A673 (cell line): ENCODE results near the gene LINC00237. TPM values are rescaled to one million over a fixed set of nuclear protein-coding genes. Genes with fewer than 3 reads are reported as not detected.
A peak's percentile ranks its signal among the peaks of the same experiment; 100 is the strongest.

Experiments used
- BruUV-seq: library from RNA; stranded (reverse); fragments of 400-500 nt; replicated peaks from 2 replicates; lab custom pipeline; 2021; lab: Mats Ljungman, UMichigan
- CTCF ChIA-PET: fragments of 300-600 bp; sonication (Branson Sonifier 250); formaldehyde crosslinking; loops from one replicate; lab custom pipeline; 2022; ENCODE audit warnings: antibody characterized with exemption; lab: Charles Lee
- POLR2A ChIA-PET: fragments of 300-600 bp; sonication (Branson Sonifier 250); formaldehyde crosslinking; loops from one replicate; lab custom pipeline; 2022; ENCODE audit warnings: antibody characterized with exemption; ENCODE audit not compliant: low non-redundant PET; lab: Charles Lee
- DNase-seq: peaks from one replicate; pipeline ENCODE4 v3.0.0-alpha.2; 2015; ENCODE audit warnings: low spot score
- H3K27ac ChIP-seq: fragments of 200-600 bp; sonication (generic); 2 replicates; pipeline ENCODE4 v1.5.1; 2016; ENCODE audit warnings: mixed run types, low read depth, mild to moderate bottlenecking, mixed read lengths, antibody characterized with exemption, low read length; ENCODE audit not compliant: poor library complexity, severe bottlenecking
- H3K27me3 ChIP-seq: fragments of 200-600 bp; sonication (generic); replicated peaks from 2 replicates; pipeline ENCODE4 v1.6.1; 2017; ENCODE audit warnings: mixed run types, low read depth, mild to moderate bottlenecking, mixed read lengths, antibody characterized with exemption, low read length; ENCODE audit not compliant: insufficient read depth, poor library complexity
- H3K36me3 ChIP-seq: fragments of 200-600 bp; sonication (generic); 2 replicates; pipeline ENCODE4 v1.6.1; 2016; ENCODE audit warnings: mixed run types, mild to moderate bottlenecking, mixed read lengths, antibody characterized with exemption, low read length; ENCODE audit not compliant: insufficient read depth, poor library complexity, severe bottlenecking
- H3K4me1 ChIP-seq: fragments of 200-600 bp; sonication (generic); 2 replicates; pipeline ENCODE4 v1.6.1; 2017; ENCODE audit warnings: mixed run types, mild to moderate bottlenecking, mixed read lengths, antibody characterized with exemption, low read length; ENCODE audit not compliant: insufficient read depth, poor library complexity, severe bottlenecking
- H3K4me3 ChIP-seq: fragments of 200-600 bp; sonication (generic); 2 replicates; pipeline ENCODE4 v1.5.1; 2016; ENCODE audit warnings: low read depth, mixed run types, mild to moderate bottlenecking, mixed read lengths, low read length; ENCODE audit not compliant: poor library complexity, severe bottlenecking
- H3K9me3 ChIP-seq: fragments of 200-600 bp; sonication (generic); 2 replicates; pipeline ENCODE4 v1.6.1; 2016; ENCODE audit warnings: mixed run types, low read depth, mild to moderate bottlenecking, mixed read lengths, antibody characterized with exemption, low read length; ENCODE audit not compliant: poor library complexity, severe bottlenecking
- EZH2 ChIP-seq: fragments of 200-600 bp; sonication (generic); IDR thresholded peaks from 2 replicates; pipeline ENCODE4 v1.6.1; 2017; ENCODE audit warnings: borderline replicate concordance, low read depth, mild to moderate bottlenecking, mixed read lengths, antibody characterized with exemption, low read length; ENCODE audit not compliant: poor library complexity, severe bottlenecking
- intact Hi-C: fragments of 100-400 bp; cut with micrococcal nuclease; formaldehyde crosslinking; loops from one replicate; pipeline ENCODE4 v1.10.0; 2022; ENCODE audit not compliant: unreplicated experiment
- total RNA-seq: library from RNA; stranded (reverse); gene quantifications from 2 replicates; pipeline ENCODE4 v1.2.3, GENCODE V29; 2021
- TF ChIP-seq, protein P1 (sequence below): fragments of 300-800, 200-600 bp; sonication (generic); conservative IDR thresholded peaks from 2 replicates; pipeline ENCODE4 v1.5.1; 2017; ENCODE audit warnings: low read depth, mild to moderate bottlenecking, antibody characterized with exemption, low read length, moderate library complexity, mixed read lengths

Gene LINC00237
- total RNA-seq, 1 experiment from 2014 or later = not detected

DNA sequence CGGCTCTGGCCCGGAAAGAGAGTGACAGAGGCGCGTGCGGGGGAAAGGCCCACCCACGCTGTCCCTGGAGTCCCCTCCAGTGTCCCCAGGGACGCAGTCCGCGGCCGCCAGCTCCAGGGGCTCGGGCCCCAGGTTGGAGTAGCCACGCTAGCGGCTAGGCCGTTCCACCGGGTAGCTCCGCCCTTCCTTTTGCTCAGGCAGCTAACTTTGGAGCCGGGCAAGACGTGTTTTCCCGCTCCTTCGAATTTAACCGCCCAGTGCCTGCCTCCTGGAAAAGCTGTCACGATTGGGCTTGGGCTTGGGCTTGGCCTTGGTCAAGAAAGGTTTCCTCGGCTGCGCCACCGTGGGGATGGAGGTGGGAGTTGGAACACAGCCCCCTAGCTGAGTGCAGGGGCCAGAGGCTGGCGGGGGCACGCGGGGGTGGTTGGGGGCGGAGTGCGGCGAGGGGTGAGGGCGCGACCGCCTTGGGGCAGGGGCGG is 4.7 kb downstream of the LINC00237 start:
- intact Hi-C loops = no loop called here
- no TSS peak for BruUV-seq
- Histone ChIP-seq H3K36me3 (no peaks in the 10 kb centered on the region), H3K4me3 (peak overlapping the region; percentile 43), H3K4me1 (peaks cover 40% of the 10 kb centered on the region), H3K27me3 (peaks cover 99% of the 10 kb centered on the region), H3K27ac (no peak overlapping the region), H3K9me3 (no peaks in the 10 kb centered on the region)
- TF ChIP-seq, protein P1, sequence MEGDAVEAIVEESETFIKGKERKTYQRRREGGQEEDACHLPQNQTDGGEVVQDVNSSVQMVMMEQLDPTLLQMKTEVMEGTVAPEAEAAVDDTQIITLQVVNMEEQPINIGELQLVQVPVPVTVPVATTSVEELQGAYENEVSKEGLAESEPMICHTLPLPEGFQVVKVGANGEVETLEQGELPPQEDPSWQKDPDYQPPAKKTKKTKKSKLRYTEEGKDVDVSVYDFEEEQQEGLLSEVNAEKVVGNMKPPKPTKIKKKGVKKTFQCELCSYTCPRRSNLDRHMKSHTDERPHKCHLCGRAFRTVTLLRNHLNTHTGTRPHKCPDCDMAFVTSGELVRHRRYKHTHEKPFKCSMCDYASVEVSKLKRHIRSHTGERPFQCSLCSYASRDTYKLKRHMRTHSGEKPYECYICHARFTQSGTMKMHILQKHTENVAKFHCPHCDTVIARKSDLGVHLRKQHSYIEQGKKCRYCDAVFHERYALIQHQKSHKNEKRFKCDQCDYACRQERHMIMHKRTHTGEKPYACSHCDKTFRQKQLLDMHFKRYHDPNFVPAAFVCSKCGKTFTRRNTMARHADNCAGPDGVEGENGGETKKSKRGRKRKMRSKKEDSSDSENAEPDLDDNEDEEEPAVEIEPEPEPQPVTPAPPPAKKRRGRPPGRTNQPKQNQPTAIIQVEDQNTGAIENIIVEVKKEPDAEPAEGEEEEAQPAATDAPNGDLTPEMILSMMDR = no peak
- no peak for TF ChIP-seq EZH2
- CTCF ChIA-PET = interaction anchor here (0.6 to 1.2 kb wide), 2 partner anchors 53 to 223 kb away, joined by 3 to 6 read pairs; no protein-coding TSS in a partner anchor
- DNase-seq = peak; percentile 33
- POLR2A ChIA-PET = interaction anchor here (0.7 kb wide), 1 partner anchor 37 kb away, joined by 3 read pairs; no protein-coding TSS in a partner anchor

DNA sequence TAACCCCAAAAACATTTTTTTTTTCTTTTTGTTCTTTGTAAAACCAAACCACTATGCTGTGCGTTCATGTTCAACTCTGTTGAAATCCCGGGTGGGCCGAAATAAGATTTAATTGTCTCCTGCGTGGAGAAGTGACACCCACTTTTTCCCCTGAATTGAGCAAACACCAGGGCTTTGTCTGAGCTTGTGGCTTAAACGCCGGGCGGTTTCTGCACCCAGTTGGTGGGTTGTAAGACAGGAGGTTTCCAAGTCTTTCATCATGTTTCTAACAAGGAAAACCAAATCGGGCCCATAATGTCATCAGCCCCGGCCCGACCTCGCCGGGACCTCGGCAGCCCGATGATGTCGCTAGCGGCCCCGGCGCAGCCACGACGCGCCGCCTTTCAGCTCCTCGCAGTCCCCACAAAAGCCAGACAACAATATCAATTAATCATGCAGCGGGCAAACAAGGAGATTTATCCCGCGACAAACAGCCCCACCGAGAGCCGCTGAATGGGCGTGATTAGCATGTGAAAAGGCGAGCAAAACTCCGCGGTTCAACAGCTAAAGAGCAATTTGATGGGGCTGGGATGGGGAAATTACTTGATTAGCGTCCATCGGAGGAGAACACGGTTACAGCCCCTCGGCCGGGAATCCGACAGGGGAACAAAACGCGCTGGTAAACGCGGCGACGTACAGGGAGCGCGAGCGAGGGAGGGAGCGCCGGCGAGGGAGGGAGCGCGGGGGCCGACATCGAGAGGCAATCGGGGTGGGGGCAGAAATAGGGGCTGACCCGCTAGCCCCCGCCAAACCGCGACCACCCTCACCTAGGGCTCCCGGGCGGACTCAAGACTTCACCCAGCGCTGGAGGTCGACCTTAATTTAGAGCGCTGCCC is 5.3 kb downstream of the LINC00237 start:
- Histone ChIP-seq H3K27ac (no peak overlapping the region), H3K27me3 (peaks cover 92% of the 10 kb centered on the region), H3K4me1 (peaks cover 40% of the 10 kb centered on the region), H3K9me3 (no peaks in the 10 kb centered on the region), H3K4me3 (peak overlapping the region; percentile 43), H3K36me3 (no peaks in the 10 kb centered on the region)
- DNase-seq = peak; percentile 37
- ChIA-PET CTCF (interaction anchor here (0.6 kb wide), 1 partner anchor 222 kb away, joined by 6 read pairs; no protein-coding TSS in a partner anchor), POLR2A (interaction anchor here (0.6 to 1.0 kb wide), 4 partner anchors 13 to 649 kb away, joined by 3 read pairs; no protein-coding TSS in a partner anchor)
- TF ChIP-seq EZH2 = peak; percentile 79
- TF ChIP-seq, protein P1 = no peak
- no TSS peak for BruUV-seq
- intact Hi-C loops = no loop called here

DNA sequence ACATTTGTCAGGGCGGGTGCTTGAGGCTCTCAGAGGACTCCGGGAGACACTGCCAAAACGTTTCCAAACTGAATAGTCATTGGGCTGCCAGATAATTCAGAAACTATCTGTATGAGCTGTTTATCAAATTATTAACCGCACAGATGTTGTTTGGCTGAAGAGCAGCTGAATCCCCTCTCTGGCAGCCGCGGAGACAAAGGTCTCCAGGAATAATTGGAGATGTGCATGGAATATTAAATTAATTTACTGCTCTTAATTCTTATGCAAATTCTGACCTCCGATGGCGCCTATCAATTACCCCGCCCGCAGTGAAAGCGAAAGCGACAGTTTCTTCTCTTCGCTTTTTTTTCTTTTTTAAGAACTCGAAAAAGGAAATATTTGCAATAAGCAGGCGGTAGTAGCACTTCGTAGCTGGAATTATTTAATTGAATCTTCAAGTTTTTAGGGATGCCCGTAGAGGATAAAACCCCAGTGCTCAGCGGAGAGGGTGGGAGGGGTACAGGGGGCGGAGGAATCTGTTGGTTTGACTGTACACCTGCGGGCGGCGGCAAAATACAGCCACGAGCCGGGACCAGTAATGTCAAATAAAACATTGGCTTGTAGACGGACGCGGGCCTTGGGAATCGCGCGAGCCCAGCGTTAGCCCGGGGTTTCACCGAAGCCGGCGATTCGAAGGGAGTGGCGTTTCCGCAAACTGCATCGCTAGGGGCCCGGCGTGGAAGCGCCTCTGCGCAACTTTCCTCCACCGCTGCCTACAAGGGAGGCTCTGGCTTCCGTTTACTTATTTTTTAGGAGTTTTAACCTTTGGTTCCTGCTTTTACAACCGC is 6.2 kb downstream of the LINC00237 start:
- H3K27me3 ChIP-seq = peaks cover 84% of the 10 kb centered on the region
- peaks cover 35% of the 10 kb centered on the region for H3K4me1 ChIP-seq
- ChIA-PET POLR2A (interaction anchor here (0.6 to 1.0 kb wide), 2 partner anchors 55 to 648 kb away, joined by 3 read pairs; no protein-coding TSS in a partner anchor), CTCF (no interaction called here)
- peak overlapping the region; percentile 43 for H3K4me3 ChIP-seq
- no peak overlapping the region for H3K27ac ChIP-seq
- H3K9me3 ChIP-seq = no peaks in the 10 kb centered on the region
- TF ChIP-seq EZH2 = peak; percentile 29
- TF ChIP-seq, protein P1 = no peak
- H3K36me3 ChIP-seq = no peaks in the 10 kb centered on the region
- intact Hi-C loops = no loop called here
- no TSS peak for BruUV-seq
- peak; percentile 60 for DNase-seq
